T-helper 2 cell treated with Interferon-gamma antibody and Interleukin-4, amounts not matched to agents 100 ng/mL and 5 ng/mL, for 36 hours (primary cell): ENCODE data around the gene GEMIN7. TPM values are rescaled to one million over a fixed set of nuclear protein-coding genes. Genes with fewer than 3 reads are reported as not detected.

Experiments
- intact Hi-C: fragments of 100-400 bp; cut with micrococcal nuclease; formaldehyde crosslinking; loops from one replicate; pipeline ENCODE4 v1.15.1; 2023
- total RNA-seq: library from RNA; stranded (reverse); gene quantifications from 2 replicates; pipeline ENCODE4 v1.2.3, GENCODE V29; 2022

Gene GEMIN7, protein sequence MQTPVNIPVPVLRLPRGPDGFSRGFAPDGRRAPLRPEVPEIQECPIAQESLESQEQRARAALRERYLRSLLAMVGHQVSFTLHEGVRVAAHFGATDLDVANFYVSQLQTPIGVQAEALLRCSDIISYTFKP
- total RNA-seq, result 29.8 and 33.7 TPM in 2 replicates

- intact Hi-C loops, result loop anchor here (5.0 kb wide), 1 partner anchor 98 kb away; the partner anchor contains the start of genes BLOC1S3 and TRAPPC6A
Measured at GRCh38 chr19:45079063-45079910, at the start of gene GEMIN7. Gene GEMIN7 (plus strand): TSS chr19:45079260. CDS start chr19:45090115, 10,855 bp downstream.

DNA sequence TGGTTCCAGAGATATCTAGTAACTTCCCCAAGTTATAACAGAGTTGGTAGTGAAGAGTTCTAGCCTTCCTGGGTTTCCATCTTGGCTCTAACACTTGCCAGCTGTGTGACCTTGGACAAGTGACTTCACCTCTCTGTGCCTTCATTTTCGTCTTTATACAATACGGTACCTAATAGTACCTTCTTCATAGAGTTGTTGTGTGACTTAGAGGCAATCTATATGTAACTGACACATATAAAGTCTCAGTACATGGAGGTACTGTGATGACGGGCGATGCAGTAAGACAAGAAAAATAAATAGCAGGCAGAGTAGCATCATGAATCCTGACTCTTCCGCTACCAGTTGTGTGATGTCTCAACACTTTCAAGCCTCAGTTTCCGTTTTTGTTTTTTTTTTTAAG, 48.2 kb upstream of the GEMIN7 start:
- intact Hi-C loops, result no loop called here

GRCh38 chr19:45032421-45032820, 46.6 kb upstream of the GEMIN7 start:
- intact Hi-C loops, result no loop called here

- intact Hi-C loops, result no loop called here
Measured at GRCh38 chr19:45035755-45036154, 43.3 kb upstream of the GEMIN7 start.

- intact Hi-C loops, result loop anchor here (2.0 kb wide), 2 partner anchors 39 to 83 kb away; partner anchors contain the start of genes CLPTM1 and ZNF296
Measured at GRCh38 chr19:45037393-45038169, 41.5 kb upstream of the GEMIN7 start.

DNA sequence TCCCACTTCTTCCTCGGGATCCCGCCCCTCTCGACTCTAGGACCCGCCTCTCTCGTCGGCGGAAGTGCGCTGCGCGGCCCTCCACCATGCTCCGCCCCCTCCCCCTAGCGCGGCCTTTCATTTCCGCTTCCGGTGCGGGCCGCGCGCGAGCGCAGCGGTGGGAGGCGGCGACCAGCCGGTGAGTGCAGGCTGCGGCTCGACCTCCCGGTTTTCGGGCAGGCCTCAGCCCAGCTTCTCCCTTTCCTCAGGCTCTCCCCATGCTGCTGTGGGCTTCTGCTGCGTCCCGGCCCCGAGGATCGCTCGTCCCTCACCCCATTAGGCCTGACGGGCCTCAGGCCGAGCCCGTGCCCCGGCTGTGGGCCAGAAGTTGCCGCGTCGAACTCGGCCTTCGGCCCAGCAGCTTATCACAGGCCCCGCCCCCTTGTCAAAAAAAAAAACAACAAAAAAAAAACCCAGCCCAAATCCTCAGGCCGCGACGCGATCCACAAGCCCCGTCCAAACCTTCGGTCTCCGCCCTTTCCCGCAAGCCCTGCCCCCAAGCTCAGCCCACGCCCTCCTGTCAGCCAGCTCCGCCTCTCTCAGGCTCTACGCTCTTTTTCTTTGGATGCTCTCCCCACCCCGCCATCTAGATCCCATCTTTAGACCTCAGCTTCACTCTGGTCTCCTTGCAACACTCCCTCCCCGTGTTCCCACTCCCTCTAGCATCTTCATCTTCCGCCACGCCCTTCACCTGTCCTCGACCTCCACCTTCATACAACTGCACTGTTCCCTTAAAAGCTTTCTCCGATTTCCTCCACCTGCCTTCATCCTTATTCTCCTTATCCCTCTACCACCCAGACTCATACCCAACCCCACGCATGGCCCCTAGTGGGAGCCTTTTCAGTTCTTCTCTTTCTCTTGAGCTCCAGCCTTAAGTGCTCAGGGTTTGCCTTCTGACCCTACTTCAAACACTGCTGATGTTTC, 39.8 kb upstream of the GEMIN7 start, which contains the start of gene CLASRP:
Gene CLASRP (plus strand): TSS at position 115 of the 963 bp plus-strand sequence. CDS start 1,168 bp downstream, outside the sequence.
- intact Hi-C loops, result loop anchor here (1.0 to 2.0 kb wide), 4 partner anchors 37 to 149 kb away; partner anchors contain the start of genes CLPTM1 and ZNF296

DNA sequence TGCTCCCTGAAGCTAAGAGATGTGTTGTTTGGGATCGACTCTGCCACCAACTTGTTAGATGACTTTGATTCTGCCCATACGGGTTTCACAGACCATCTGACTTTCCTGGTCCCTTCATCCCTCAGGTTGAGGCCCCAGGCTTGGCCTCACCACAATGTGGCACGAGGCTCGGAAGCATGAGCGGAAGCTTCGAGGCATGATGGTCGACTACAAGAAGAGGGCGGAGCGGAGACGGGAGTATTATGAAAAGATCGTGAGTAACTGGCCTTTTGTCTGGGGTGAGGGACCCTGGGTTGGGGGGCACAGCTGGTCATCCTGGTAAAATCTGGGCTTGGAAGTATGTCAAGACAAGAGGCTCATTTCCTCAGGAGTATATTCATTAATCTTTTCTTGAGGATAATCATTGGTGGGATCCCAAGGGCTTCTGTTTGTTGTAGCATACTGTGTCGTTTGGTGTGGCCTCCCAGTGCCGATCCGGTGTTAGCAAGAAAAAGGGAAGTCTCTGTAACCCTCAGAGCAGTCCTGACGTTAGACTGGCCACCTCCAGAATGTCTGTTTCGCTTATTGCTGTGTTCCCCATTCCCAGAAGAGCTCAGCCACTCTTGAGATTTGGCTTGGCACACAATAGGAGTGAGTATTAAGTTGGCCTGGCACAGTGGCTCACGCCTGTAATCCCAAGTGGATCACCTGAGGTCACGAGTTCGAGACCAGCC, 38.8 kb upstream of the GEMIN7 start:
- intact Hi-C loops, result no loop called here

DNA sequence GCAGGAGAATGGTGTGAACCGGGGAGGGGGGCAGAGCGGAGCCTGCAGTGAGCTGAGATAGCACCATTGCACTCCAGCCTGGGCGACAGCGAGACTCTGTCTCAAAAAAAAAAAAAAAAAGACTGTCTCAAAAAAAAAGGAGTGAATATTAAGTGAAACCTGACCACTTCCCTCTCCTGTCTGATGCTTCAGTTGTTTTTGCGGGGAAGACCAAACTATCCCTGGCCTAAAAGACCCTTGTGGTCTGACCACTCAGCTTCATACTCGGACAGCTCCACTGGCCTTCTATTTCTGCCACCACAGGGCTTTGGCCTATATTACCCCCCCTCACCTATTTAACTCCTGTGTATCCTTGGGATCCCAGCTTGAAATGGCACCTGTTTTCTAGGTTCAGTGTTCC, 37.9 kb upstream of the GEMIN7 start:
- intact Hi-C loops, result no loop called here

GRCh38 chr19:45045671-45046353, 33.2 kb upstream of the GEMIN7 start:
- intact Hi-C loops, result no loop called here

- intact Hi-C loops, result no loop called here
Measured at GRCh38 chr19:45046355-45046754, 32.7 kb upstream of the GEMIN7 start.

DNA sequence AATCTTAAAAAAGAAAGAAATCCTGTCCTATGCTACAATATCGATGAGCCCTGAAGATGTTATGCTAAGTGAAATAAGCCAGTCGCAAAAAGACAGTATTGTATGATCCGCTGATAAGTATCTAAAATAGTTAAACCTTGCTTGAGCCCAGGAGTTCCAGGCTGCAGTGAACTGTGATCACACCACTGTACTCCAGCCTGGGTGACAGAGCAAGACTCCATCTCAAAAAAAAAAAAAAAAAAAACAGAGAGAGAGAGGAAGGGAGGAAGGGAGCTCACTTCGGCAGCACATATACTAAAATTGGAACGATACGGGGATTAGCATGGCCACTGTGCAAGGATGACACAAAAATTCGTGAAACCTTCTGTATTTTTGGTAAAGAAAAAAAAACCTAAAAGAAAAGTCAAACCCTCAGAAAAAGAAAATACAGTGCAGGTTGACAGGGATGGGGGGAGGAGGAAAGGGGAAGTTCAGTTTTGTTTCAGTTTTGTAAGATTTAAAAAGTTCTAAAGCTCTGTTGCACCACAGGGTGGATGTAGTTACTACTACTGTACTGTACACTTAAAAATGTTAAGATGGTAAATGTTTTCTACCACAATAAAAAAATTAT, 31.8 kb upstream of the GEMIN7 start:
- intact Hi-C loops, result no loop called here

DNA sequence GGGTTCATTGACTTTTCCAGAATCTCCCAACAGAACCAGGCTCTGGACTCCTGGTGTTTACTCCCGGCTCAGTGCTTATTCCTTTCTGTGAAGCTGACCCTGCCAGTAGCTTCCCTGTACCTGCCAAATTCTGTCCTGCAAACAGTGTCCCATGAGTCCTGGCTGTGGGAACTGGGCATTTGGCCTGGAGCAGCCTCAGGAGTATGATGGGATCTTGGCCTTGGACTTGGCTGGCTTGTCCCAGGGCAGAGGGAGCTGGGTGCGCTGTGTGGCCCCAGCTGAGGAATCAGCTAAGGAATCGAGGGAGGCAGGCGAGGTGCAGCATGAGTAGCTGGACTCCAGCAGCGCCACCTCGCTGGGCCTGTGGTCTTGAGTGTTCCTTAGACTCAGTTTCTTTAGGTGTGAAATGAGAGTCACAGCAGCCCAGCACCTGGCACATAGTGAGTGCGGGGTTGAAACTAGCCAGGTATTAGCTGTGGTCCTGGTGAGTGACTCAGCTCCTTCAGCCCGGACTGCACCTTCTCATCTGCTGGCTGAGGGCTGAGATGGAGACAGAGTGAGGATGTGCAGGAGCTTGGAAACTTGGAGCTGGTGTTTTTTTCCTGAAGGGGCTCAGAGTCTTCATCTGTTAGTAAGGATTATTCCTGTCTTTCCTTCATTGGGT, 29.9 kb upstream of the GEMIN7 start:
- intact Hi-C loops, result no loop called here

DNA sequence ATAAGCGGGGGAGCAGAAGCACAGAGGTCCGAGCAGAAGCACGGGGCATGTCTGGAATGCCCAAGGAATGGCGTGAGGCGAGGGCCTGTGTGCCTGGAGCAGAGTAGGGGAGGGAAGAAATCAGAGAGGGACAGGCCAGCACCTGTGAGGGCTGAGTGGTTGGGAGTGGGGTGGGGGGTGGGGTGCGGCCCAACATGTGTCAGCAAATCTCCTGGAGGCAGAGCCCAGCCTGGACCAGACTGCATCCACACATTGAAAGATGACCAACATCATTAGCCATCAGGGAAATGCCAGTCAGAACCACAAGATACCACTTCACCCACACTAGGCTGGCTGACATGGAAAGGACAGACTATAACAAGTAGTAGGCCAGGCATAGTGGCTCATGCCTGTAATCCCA, 29.0 kb upstream of the GEMIN7 start:
- intact Hi-C loops, result no loop called here

DNA sequence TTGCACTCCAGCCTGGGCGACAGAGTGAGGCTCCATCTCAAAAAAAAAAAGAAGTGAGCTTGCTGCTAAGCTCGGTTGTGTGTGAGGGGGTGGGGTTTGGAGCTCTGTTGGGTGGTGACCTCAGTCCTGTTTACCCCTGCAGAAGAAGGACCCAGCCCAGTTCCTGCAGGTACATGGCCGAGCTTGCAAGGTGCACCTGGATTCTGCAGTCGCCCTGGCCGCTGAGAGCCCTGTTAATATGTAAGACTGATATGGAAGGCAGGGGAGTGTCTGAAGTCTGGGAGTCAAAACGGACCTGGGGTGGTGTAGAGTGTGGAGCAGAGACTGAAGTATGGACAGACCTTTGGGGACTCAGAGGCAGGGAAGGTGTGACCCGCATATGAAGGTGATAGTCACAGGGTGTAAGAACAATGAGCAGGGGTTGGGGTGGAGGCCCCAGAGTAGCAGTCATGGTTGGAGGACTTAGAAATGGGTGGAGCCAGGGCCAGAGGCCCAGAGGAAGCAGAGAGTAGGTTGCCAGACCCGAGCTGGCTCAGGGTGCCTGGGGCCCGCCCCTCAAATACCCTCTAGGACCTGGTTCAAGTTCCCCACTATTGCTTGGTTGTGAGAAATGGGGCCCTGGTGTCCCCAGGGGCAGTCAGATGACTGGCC, 27.0 kb upstream of the GEMIN7 start:
- intact Hi-C loops, result no loop called here

- intact Hi-C loops, result no loop called here
Measured at GRCh38 chr19:45056831-45057230, 22.2 kb upstream of the GEMIN7 start.

- intact Hi-C loops, result no loop called here
Measured at GRCh38 chr19:45057444-45057843, 21.6 kb upstream of the GEMIN7 start.

DNA sequence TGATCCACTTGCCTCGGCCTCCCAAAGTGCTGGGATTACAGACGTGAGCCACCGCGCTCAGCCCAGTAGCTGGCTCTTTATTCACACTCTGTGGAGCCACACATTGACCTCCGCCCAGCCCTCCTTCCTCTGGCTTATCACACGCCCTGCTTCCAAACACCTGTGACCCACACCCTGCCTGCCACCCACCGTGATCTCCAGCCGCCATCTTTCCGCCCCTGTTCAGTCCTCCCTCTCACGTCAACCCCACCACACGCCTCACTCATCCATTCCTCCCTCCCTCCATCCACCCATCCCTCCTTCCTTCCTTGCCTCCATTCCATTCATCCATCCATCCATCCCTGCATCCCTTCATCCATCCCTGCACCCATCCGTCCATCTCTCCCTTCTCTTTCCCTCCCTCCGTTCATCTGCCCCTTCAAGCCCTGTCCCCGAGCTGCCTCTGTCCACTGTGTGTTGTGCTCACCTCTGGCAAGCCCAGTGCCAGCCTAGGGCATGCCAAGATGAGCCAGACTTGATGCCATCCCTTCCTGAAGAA, 20.4 kb upstream of the GEMIN7 start:
- intact Hi-C loops, result loop anchor here (1.0 kb wide), 1 partner anchor 69 kb away; no protein-coding TSS in a partner anchor
